ENCODE measurements around the gene ZNF821. TPM values are rescaled to one million over a fixed set of nuclear protein-coding genes. Genes with fewer than 3 reads are reported as not detected.

The ZNF821 gene
- total RNA-seq, 2 donors from 2014 or later: 12.1 to 12.8 TPM

DNA sequence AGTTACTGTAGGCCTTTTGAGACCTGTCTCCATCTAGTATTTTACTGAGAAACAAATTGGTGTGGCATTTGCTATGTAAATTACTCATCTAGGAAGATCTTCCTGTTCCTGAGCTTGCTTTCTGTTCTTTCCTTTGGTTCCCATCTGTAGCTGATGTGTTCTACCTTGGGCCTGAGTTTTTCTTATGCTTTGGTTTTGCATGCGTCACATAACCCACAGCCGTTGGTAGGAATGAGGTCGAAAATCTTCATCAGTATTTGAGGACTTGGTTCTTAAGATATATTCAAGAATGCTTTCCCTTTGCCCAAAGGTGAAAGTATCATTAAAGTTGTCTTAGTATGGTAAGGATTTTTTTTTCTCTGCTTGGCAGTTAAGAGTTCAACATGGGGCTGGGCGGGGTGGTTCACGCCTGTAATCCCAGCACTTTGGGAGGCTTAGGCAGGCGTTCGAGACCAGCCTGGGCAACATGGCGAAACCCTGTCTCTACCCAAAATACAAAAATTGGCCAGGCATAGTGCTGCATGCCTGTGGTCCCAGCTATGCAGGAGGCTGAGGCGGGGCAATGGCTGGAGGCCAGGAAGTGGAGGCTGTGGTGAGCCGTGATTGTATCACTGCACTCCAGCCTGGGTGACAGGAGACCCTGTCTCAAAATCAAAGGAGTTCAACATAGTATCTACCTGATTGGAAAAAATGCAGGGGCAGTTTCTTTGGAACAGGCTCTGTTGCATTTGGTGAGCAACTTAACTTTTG lies 40.1 kb upstream of the ZNF821 start:
- H3K4me1 ChIP-seq (ENCODE audit: control insufficient read depth, insufficient read depth, low read length): no peaks in the 10 kb centered on the region
- no peaks in the 10 kb centered on the region for H3K27me3 ChIP-seq (ENCODE audit: control insufficient read depth, insufficient read depth, low read length, poor library complexity, severe bottlenecking)
- no peak overlapping the region for H3K9ac ChIP-seq (ENCODE audit: extremely low read depth, low read length, poor library complexity, severe bottlenecking)
- peaks cover 5% of the 10 kb centered on the region for H3K4me1 Mint-ChIP-seq
- H3K27ac Mint-ChIP-seq: no peak overlapping the region
- H3K36me3 Mint-ChIP-seq (ENCODE audit: low read depth): peaks cover 88% of the 10 kb centered on the region
- H3K9me3 ChIP-seq (ENCODE audit: control insufficient read depth, low read length): peaks cover 9% of the 10 kb centered on the region
- no peak overlapping the region for H3K4me3 ChIP-seq (ENCODE audit: low read length)
- peaks cover 99% of the 10 kb centered on the region for H3K36me3 ChIP-seq (ENCODE audit: control insufficient read depth, insufficient read depth, low read length)
- H3K27ac ChIP-seq (ENCODE audit: low read depth, low read length): no peak overlapping the region
- DNase-seq: no peak
- TF ChIP-seq, protein P1, sequence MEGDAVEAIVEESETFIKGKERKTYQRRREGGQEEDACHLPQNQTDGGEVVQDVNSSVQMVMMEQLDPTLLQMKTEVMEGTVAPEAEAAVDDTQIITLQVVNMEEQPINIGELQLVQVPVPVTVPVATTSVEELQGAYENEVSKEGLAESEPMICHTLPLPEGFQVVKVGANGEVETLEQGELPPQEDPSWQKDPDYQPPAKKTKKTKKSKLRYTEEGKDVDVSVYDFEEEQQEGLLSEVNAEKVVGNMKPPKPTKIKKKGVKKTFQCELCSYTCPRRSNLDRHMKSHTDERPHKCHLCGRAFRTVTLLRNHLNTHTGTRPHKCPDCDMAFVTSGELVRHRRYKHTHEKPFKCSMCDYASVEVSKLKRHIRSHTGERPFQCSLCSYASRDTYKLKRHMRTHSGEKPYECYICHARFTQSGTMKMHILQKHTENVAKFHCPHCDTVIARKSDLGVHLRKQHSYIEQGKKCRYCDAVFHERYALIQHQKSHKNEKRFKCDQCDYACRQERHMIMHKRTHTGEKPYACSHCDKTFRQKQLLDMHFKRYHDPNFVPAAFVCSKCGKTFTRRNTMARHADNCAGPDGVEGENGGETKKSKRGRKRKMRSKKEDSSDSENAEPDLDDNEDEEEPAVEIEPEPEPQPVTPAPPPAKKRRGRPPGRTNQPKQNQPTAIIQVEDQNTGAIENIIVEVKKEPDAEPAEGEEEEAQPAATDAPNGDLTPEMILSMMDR (conservative IDR thresholded peaks at IDR 0.05): no peak
- H3K27me3 Mint-ChIP-seq (ENCODE audit: insufficient read depth): no peaks in the 10 kb centered on the region
- 97 to 99% methylated on average over 9 to 10 of the region's 10 CpGs for WGBS, 2 experiments (ENCODE audit: insufficient coverage in 1 of 2, insufficient read length in 1 of 2)
- no peaks in the 10 kb centered on the region for H3K9me3 Mint-ChIP-seq
- H3K4me3 Mint-ChIP-seq: no peak overlapping the region

DNA sequence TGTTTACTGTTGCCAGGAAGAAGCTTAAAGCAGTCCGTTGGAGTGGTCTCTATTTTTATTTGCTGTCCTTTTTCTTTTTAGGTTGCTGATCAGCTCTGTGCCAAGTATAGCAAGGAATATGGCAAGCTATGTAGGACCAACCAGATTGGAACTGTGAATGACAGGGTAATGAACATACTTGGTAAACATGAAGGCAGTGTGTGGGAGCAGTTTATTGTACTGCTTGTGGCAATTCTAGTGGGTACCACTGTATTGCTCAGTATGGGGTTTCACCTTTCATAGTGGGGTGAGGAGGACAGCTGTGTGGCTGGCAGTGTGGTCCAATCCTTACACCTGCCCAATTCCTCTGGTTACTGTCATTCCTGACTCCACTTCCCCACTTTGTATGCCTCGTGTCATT lies 36.7 kb upstream of the ZNF821 start:
- Mint-ChIP-seq H3K27me3 (ENCODE audit: insufficient read depth) (no peaks in the 10 kb centered on the region), H3K27ac (no peak overlapping the region), H3K4me1 (no peaks in the 10 kb centered on the region), H3K36me3 (ENCODE audit: low read depth) (peaks cover 91% of the 10 kb centered on the region), H3K9me3 (no peaks in the 10 kb centered on the region), H3K4me3 (no peak overlapping the region)
- Histone ChIP-seq H3K4me3 (ENCODE audit: low read length) (no peak overlapping the region), H3K27me3 (ENCODE audit: control insufficient read depth, insufficient read depth, low read length, poor library complexity, severe bottlenecking) (no peaks in the 10 kb centered on the region), H3K4me1 (ENCODE audit: control insufficient read depth, insufficient read depth, low read length) (no peaks in the 10 kb centered on the region), H3K9me3 (ENCODE audit: control insufficient read depth, low read length) (peaks cover 25% of the 10 kb centered on the region), H3K27ac (ENCODE audit: low read depth, low read length) (no peak overlapping the region), H3K9ac (ENCODE audit: extremely low read depth, low read length, poor library complexity, severe bottlenecking) (no peak overlapping the region), H3K36me3 (ENCODE audit: control insufficient read depth, insufficient read depth, low read length) (peaks cover 99% of the 10 kb centered on the region)
- TF ChIP-seq, protein P1 (conservative IDR thresholded peaks at IDR 0.05): no peak
- DNase-seq: no peak
- 97% methylated on average over 2 of the region's 2 CpGs; no CpG with 5 or more reads in 1 of the 2 experiments for WGBS, 2 experiments (ENCODE audit: insufficient coverage in 1 of 2, insufficient read length in 1 of 2)

DNA sequence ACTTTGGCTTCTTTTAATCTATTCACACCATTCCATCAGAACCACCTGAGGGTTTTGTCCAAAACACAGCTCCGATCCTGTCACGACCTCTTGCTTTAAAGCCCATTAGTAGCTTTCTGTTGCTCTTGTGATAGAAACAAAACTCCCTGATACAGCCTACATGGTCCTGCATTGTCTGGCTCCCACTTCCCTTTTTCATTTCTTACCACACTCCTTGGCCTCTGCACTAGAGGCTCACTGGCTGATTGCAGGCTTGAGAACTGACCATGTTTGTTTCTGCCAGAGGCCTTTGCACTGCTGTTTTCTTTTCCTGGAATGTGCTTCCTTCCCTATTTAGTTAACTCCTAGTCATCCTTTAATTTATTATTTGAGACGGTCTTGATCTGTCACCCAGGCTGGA lies 35.1 kb upstream of the ZNF821 start:
- Histone ChIP-seq H3K4me1 (ENCODE audit: control insufficient read depth, insufficient read depth, low read length) (no peaks in the 10 kb centered on the region), H3K36me3 (ENCODE audit: control insufficient read depth, insufficient read depth, low read length) (peaks cover 98% of the 10 kb centered on the region), H3K4me3 (ENCODE audit: low read length) (no peak overlapping the region), H3K9me3 (ENCODE audit: control insufficient read depth, low read length) (peaks cover 25% of the 10 kb centered on the region), H3K9ac (ENCODE audit: extremely low read depth, low read length, poor library complexity, severe bottlenecking) (no peak overlapping the region), H3K27me3 (ENCODE audit: control insufficient read depth, insufficient read depth, low read length, poor library complexity, severe bottlenecking) (no peaks in the 10 kb centered on the region), H3K27ac (ENCODE audit: low read depth, low read length) (no peak overlapping the region)
- 93 to 96% methylated on average over 3 of the region's 3 CpGs for WGBS, 2 experiments (ENCODE audit: insufficient coverage in 1 of 2, insufficient read length in 1 of 2)
- Mint-ChIP-seq H3K9me3 (no peaks in the 10 kb centered on the region), H3K4me1 (peaks cover 3% of the 10 kb centered on the region), H3K36me3 (ENCODE audit: low read depth) (peaks cover 86% of the 10 kb centered on the region), H3K27me3 (ENCODE audit: insufficient read depth) (no peaks in the 10 kb centered on the region), H3K4me3 (no peak overlapping the region), H3K27ac (peak overlapping the region; percentile 3)
- DNase-seq: no peak
- TF ChIP-seq, protein P1 (conservative IDR thresholded peaks at IDR 0.05): no peak

Measured in endodermal cell (in vitro differentiated cells).